ENCODE data around the gene MEG3.
"Not testable (repeated sequence)": the region's sequence is repeated elsewhere in the genome, so short reads cannot be mapped to it uniquely, and the experiment has no call there.

MEG3 gene

GRCh38 chr14:100788517-100788916 lies 37.4 kb upstream of the MEG3 start:
- DNase-seq (ENCODE audit: insufficient read length, low spot score) (no peak), FAIRE-seq (no peak)

- DNase-seq (ENCODE audit: insufficient read length, low spot score), result no peak
- FAIRE-seq, result no peak
These were observed 37.0 kb upstream of the MEG3 start for GRCh38 chr14:100788942-100789341.

- FAIRE-seq (no peak), DNase-seq (ENCODE audit: insufficient read length, low spot score) (no peak)
These were observed 36.2 kb upstream of the MEG3 start for GRCh38 chr14:100789460-100790417.

GRCh38 chr14:100790502-100791347 lies 35.2 kb upstream of the MEG3 start:
- no peak for FAIRE-seq

GRCh38 chr14:100791348-100791735 lies 34.6 kb upstream of the MEG3 start:
- DNase-seq (ENCODE audit: insufficient read length, low spot score) (no peak), FAIRE-seq (no peak)

More at GRCh38 chr14:100790502-100791347, 35.2 kb upstream of the MEG3 start:
- no peak for DNase-seq (ENCODE audit: insufficient read length, low spot score)

GRCh38 chr14:100791995-100792394 lies 33.9 kb upstream of the MEG3 start:
- FAIRE-seq (no peak), DNase-seq (ENCODE audit: insufficient read length, low spot score) (no peak)

GRCh38 chr14:100796946-100797345 lies 29.0 kb upstream of the MEG3 start:
- no peak for DNase-seq (ENCODE audit: insufficient read length, low spot score)
- FAIRE-seq, result no peak

GRCh38 chr14:100800041-100800440 lies 25.9 kb upstream of the MEG3 start:
- FAIRE-seq, result no peak
- no peak for DNase-seq (ENCODE audit: insufficient read length, low spot score)

GRCh38 chr14:100801433-100801832 lies 24.5 kb upstream of the MEG3 start:
- not testable (repeated sequence) for FAIRE-seq; DNase-seq (ENCODE audit: insufficient read length, low spot score)

GRCh38 chr14:100802179-100802578 lies 23.7 kb upstream of the MEG3 start:
- no peak for DNase-seq (ENCODE audit: insufficient read length, low spot score)
- no peak for FAIRE-seq

- FAIRE-seq, result no peak
These were observed 23.2 kb upstream of the MEG3 start for GRCh38 chr14:100802766-100803165.

GRCh38 chr14:100803226-100803625 lies 22.7 kb upstream of the MEG3 start:
- no peak for DNase-seq (ENCODE audit: insufficient read length, low spot score)
- no peak for FAIRE-seq

More at GRCh38 chr14:100802766-100803165, 23.2 kb upstream of the MEG3 start:
- no peak for DNase-seq (ENCODE audit: insufficient read length, low spot score)

GRCh38 chr14:100803676-100804075 lies 22.2 kb upstream of the MEG3 start:
- no peak for FAIRE-seq
- no peak for DNase-seq (ENCODE audit: insufficient read length, low spot score)

- FAIRE-seq (no peak), DNase-seq (ENCODE audit: insufficient read length, low spot score) (no peak)
These were observed 21.8 kb upstream of the MEG3 start for GRCh38 chr14:100804138-100804537.

GRCh38 chr14:100804558-100805309 lies 21.2 kb upstream of the MEG3 start:
- DNase-seq (ENCODE audit: insufficient read length, low spot score), result no peak
- FAIRE-seq, result no peak

GRCh38 chr14:100806386-100806785 lies 19.5 kb upstream of the MEG3 start:
- DNase-seq (ENCODE audit: insufficient read length, low spot score), result no peak
- FAIRE-seq, result no peak

GRCh38 chr14:100807496-100807895 lies 18.4 kb upstream of the MEG3 start:
- no peak for DNase-seq (ENCODE audit: insufficient read length, low spot score)
- no peak for FAIRE-seq

- DNase-seq (ENCODE audit: insufficient read length, low spot score) (no peak), FAIRE-seq (no peak)
These were observed 17.8 kb upstream of the MEG3 start for GRCh38 chr14:100807979-100808734.

- FAIRE-seq, result no peak
- DNase-seq (ENCODE audit: insufficient read length, low spot score), result no peak
These were observed 15.5 kb upstream of the MEG3 start for GRCh38 chr14:100810435-100810834.

- DNase-seq (ENCODE audit: insufficient read length, low spot score), result no peak
- FAIRE-seq, result no peak
These were observed 15.0 kb upstream of the MEG3 start for GRCh38 chr14:100810861-100811461.
